HCEC 1CT (cell line): ENCODE data around the gene MYO1H.
A peak's percentile ranks its signal among the peaks of the same experiment; 100 is the strongest.

Source experiments
- DNase-seq: peaks from one replicate; pipeline ENCODE4 v3.0.0-alpha.2; 2017

Gene MYO1H

DNA sequence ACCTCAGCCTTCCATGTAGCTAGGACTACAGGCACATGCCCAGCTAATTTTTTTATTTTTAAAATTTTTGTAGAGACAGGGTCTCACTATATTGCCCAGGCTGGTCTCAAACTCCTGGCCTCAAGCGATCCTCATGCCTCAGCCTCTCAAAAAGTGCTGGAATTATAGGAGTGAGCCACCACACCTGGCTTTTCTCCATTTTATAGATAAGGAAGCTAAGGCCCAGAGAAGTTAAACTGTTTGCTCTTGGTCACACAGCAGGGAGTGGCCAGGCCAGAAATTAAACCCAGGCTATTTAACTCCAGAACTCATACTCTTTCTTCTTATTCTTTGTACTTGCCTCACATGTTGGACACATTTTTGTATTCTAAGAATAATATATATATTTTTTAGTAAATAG, 146.2 kb downstream of the MYO1H start:
- DNase-seq: no peak

DNA sequence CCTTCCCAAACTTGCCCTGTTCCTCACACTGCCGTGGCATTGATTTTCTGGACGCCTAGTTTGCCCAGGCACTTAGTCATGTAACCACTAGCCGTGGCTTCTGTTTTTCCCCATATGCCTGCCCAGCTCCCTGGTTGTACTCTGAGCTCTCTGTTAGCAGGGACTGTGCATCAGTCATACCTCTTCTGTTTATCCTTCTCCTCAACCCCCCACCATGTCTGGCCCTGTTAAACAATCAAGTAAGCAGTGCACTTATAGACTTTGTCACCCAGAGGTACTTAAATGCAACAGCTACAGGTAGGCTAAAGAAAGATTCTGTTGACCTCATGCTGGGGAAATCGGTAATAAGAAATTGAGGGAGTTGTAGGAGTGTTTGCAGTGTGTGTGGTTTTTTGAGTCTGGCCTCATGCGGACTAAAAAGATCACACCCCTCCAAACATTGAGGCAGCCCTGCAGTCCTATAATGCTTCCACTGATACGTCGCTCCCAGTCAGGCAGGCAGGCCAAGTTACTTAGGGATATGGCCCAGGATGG, 146.7 kb downstream of the MYO1H start:
- no peak for DNase-seq

DNA sequence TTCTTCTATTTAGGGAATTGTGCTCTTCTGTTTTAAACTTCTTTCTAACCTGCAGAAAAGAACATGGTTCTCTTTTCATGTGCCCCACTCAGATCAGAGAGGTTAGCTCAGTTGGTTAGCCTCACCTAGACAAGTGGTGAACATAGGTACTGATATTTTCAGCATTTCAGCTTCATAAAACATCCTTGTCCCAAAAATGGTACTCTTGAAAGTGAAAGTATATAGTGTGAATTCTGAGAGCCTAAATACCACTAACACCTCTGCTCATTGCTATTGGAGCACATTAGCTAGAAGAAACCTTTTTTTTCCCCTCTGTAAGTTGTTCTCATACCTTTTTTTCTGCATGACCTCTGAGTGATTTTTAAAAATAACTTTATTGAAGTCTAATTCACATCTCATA, 147.3 kb downstream of the MYO1H start:
- no peak for DNase-seq

DNA sequence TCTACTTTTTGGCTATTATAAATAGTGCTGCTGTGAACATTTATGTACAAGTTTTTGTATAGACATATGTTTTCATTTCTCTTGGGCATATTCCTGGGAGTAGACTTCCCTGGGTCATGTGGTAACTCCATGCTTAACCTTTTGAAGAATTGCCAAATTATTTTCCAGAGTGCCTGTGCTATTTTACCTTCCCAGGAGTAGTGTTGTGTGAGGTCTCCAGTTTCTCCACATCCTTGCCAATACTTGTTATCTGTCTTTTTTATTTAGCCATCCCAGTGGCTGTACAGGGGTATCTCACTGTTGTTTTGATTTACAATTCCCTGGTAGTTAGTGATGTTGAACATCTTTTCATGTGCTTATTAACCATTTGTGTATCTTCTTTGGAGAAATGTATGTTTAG, 148.6 kb downstream of the MYO1H start:
- DNase-seq: no peak

DNA sequence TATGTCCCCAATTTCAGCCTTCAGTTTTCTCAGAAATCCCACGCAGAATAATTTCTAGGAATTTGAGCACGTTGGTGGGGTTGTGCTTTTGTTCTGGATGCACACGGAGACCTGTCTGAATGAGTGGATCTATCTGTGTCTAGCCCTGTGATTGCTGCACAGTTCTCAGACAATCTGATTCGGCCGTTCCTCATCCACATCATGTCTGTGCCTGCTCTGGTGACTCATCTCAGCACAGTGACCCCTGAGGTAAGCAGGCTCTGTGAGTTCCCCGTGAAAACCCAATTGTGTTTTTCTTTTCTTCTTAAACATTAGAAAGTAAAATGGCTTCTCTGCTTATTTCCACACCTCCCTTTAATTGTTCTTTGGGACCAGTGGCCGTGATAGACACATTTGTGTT, 150.0 kb downstream of the MYO1H start:
- DNase-seq: peak; percentile 5
